Panc1 (cell line): ENCODE data around the gene ATG13.

Source experiments
- POLR2AphosphoS5 ChIP-seq: IDR thresholded peaks from 2 replicates; pipeline ENCODE4 v1.6.1; 2012; ENCODE audit warnings: mild to moderate bottlenecking, low read depth, low read length, moderate library complexity
- TF ChIP-seq, protein P1 (sequence below): fragments of 450-650 bp; IDR thresholded peaks from 2 replicates; pipeline ENCODE4 v1.5.1; 2017; ENCODE audit warnings: mild to moderate bottlenecking
- TF ChIP-seq, protein P2 (sequence below), 2 experiments: IDR thresholded peaks; 2 replicates each; pipeline ENCODE4 v1.6.1; 2011 to 2012; ENCODE audit warnings: low read depth in 2 of 2, control low read depth in 1 of 2, low read length in 1 of 2, mild to moderate bottlenecking in 1 of 2, moderate library complexity in 1 of 2; ENCODE audit not compliant: insufficient read depth in 1 of 2

GRCh38 chr11:46666516-46666915 is 49.2 kb downstream of the ATG13 start:
- TF ChIP-seq, protein P1, sequence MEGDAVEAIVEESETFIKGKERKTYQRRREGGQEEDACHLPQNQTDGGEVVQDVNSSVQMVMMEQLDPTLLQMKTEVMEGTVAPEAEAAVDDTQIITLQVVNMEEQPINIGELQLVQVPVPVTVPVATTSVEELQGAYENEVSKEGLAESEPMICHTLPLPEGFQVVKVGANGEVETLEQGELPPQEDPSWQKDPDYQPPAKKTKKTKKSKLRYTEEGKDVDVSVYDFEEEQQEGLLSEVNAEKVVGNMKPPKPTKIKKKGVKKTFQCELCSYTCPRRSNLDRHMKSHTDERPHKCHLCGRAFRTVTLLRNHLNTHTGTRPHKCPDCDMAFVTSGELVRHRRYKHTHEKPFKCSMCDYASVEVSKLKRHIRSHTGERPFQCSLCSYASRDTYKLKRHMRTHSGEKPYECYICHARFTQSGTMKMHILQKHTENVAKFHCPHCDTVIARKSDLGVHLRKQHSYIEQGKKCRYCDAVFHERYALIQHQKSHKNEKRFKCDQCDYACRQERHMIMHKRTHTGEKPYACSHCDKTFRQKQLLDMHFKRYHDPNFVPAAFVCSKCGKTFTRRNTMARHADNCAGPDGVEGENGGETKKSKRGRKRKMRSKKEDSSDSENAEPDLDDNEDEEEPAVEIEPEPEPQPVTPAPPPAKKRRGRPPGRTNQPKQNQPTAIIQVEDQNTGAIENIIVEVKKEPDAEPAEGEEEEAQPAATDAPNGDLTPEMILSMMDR = no peak
- TF ChIP-seq POLR2AphosphoS5 = no peak
- TF ChIP-seq, protein P2, sequence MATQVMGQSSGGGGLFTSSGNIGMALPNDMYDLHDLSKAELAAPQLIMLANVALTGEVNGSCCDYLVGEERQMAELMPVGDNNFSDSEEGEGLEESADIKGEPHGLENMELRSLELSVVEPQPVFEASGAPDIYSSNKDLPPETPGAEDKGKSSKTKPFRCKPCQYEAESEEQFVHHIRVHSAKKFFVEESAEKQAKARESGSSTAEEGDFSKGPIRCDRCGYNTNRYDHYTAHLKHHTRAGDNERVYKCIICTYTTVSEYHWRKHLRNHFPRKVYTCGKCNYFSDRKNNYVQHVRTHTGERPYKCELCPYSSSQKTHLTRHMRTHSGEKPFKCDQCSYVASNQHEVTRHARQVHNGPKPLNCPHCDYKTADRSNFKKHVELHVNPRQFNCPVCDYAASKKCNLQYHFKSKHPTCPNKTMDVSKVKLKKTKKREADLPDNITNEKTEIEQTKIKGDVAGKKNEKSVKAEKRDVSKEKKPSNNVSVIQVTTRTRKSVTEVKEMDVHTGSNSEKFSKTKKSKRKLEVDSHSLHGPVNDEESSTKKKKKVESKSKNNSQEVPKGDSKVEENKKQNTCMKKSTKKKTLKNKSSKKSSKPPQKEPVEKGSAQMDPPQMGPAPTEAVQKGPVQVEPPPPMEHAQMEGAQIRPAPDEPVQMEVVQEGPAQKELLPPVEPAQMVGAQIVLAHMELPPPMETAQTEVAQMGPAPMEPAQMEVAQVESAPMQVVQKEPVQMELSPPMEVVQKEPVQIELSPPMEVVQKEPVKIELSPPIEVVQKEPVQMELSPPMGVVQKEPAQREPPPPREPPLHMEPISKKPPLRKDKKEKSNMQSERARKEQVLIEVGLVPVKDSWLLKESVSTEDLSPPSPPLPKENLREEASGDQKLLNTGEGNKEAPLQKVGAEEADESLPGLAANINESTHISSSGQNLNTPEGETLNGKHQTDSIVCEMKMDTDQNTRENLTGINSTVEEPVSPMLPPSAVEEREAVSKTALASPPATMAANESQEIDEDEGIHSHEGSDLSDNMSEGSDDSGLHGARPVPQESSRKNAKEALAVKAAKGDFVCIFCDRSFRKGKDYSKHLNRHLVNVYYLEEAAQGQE (IDR thresholded peaks at IDR 0.05; ENCODE audit: insufficient read depth in 1 of 2, low read depth in 2 of 2, low read length in 1 of 2) = no peak
